HTR-8/SVneo (cell line): ENCODE measurements around the gene C13orf42.

Source experiments
- DNase-seq: peaks from one replicate; pipeline ENCODE4 v3.0.0; 2011; ENCODE audit warnings: low spot score, mixed read lengths; ENCODE audit not compliant: insufficient read length
- FAIRE-seq: peaks from 2 replicates; lab custom pipeline; 2011; peaks lifted over from hg19 to GRCh38; lab: Jason Lieb, UNC

C13orf42 gene

GRCh38 chr13:51067210-51067701 lies 43.8 kb downstream of the C13orf42 start:
- FAIRE-seq: no peak
- DNase-seq: no peak

- peak; percentile 2 for DNase-seq
- no peak for FAIRE-seq
Observed at GRCh38 chr13:51066091-51066831, 44.8 kb downstream of the C13orf42 start.

- no peak for FAIRE-seq
- no peak for DNase-seq
Observed at GRCh38 chr13:51065372-51066090, 45.5 kb downstream of the C13orf42 start.

GRCh38 chr13:51064753-51065152 lies 46.3 kb downstream of the C13orf42 start:
- DNase-seq: no peak
- no peak for FAIRE-seq

GRCh38 chr13:51063909-51064308 lies 47.2 kb downstream of the C13orf42 start:
- DNase-seq: no peak
- FAIRE-seq: no peak

- no peak for FAIRE-seq
- no peak for DNase-seq
Observed at GRCh38 chr13:51058461-51059167, 52.5 kb downstream of the C13orf42 start.

- FAIRE-seq (no peak), DNase-seq (no peak)
Observed at GRCh38 chr13:51057906-51058305, 53.2 kb downstream of the C13orf42 start.

GRCh38 chr13:51057001-51057400 lies 54.1 kb downstream of the C13orf42 start:
- FAIRE-seq (no peak), DNase-seq (no peak)

- no peak for FAIRE-seq
- no peak for DNase-seq
Observed at GRCh38 chr13:51052581-51052980, 58.5 kb downstream of the C13orf42 start.

GRCh38 chr13:51050021-51050830 lies 60.8 kb downstream of the C13orf42 start:
- no peak for FAIRE-seq

GRCh38 chr13:51048616-51049015 lies 62.5 kb downstream of the C13orf42 start:
- FAIRE-seq (no peak), DNase-seq (no peak)

More at GRCh38 chr13:51050021-51050830, 60.8 kb downstream of the C13orf42 start:
- DNase-seq: no peak

- FAIRE-seq (no peak), DNase-seq (no peak)
Observed at GRCh38 chr13:51048166-51048461, 63.0 kb downstream of the C13orf42 start.

GRCh38 chr13:51047434-51048165 lies 63.5 kb downstream of the C13orf42 start:
- DNase-seq: no peak
- FAIRE-seq: no peak

GRCh38 chr13:51045451-51045850 lies 65.6 kb downstream of the C13orf42 start:
- no peak for FAIRE-seq
- no peak for DNase-seq

- FAIRE-seq (no peak), DNase-seq (no peak)
Observed at GRCh38 chr13:51044023-51044665, 66.9 kb downstream of the C13orf42 start.

- no peak for FAIRE-seq
- no peak for DNase-seq
Observed at GRCh38 chr13:51043310-51043709, 67.8 kb downstream of the C13orf42 start.

GRCh38 chr13:51041710-51042109 lies 69.4 kb downstream of the C13orf42 start:
- DNase-seq (no peak), FAIRE-seq (no peak)

GRCh38 chr13:51041126-51041525 lies 69.9 kb downstream of the C13orf42 start:
- FAIRE-seq (no peak), DNase-seq (no peak)

GRCh38 chr13:51040431-51040830 lies 70.6 kb downstream of the C13orf42 start:
- no peak for DNase-seq

More at GRCh38 chr13:51040431-51040830, 70.6 kb downstream of the C13orf42 start:
- FAIRE-seq: no peak
